Measurements from ENCODE around the gene COL11A1. TPM values are rescaled to one million over a fixed set of nuclear protein-coding genes. Genes with fewer than 3 reads are reported as not detected.

The COL11A1 gene
- total and polyA plus RNA-seq, 2 of the 13 experiments (the other 11 are each of a cell fraction or from before 2014, with no cell fraction given): not detected

- FAIRE-seq (no peak), ATAC-seq (no peak)
These were observed 216.3 kb downstream of the COL11A1 start for GRCh38 chr1:102891868-102892625.

GRCh38 chr1:102886638-102887037 is 221.7 kb downstream of the COL11A1 start:
- Histone ChIP-seq H3K4me1 (ENCODE audit: insufficient read depth, low read length) (no peaks in the 10 kb centered on the region), H3K9me3 (ENCODE audit: low read length) (no peaks in the 10 kb centered on the region), H3K4me3 (replicated peaks in 1 of 3; ENCODE audit: insufficient read depth in 1 of 3, low read depth in 2 of 3, low read length in 3 of 3) (no peak overlapping the region), H3K36me3 (replicated peaks in 1 of 2; ENCODE audit: control insufficient read depth in 1 of 2, insufficient read depth in 2 of 2, low read length in 2 of 2) (no peaks in the 10 kb centered on the region), H2AFZ (ENCODE audit: low read length) (no peak overlapping the region), H3K9ac (ENCODE audit: insufficient read depth, low read depth, low read length) (no peak overlapping the region), H4K20me1 (ENCODE audit: insufficient read depth, low read length) (no peaks in the 10 kb centered on the region), H3K79me2 (ENCODE audit: insufficient read depth, low read length) (no peaks in the 10 kb centered on the region), H3K27ac (ENCODE audit: extremely low read length, insufficient read depth, low read length) (no peak overlapping the region), H3K27me3 (ENCODE audit: control insufficient read depth in 1 of 2, insufficient read depth in 2 of 2, low read length in 2 of 2) (no peaks in the 10 kb centered on the region), H3K4me2 (ENCODE audit: low read depth, low read length) (no peak overlapping the region)
- BruUV-seq (replicated peaks): no TSS peak
- no peak for ATAC-seq
- intact Hi-C loops (cut with micrococcal nuclease; ENCODE audit: unreplicated experiment): no loop called here
- TF ChIP-seq SMARCE1 (IDR thresholded peaks at IDR 0.05; ENCODE audit: borderline replicate concordance): no peak
- DNase-seq (ENCODE audit: low spot score): no peak
- ChIA-PET CTCF (ENCODE audit: low intra/inter-chr PET ratio, low total read pairs) (no interaction called here), POLR2A (no interaction called here)
- 1% methylated on average over 4 of the region's 4 CpGs for WGBS (ENCODE audit: low lambda C conversion rate)
- no peak for FAIRE-seq
- in situ Hi-C loops (cut with HindIII; ENCODE audit: extremely low pct_ligation_motif_present, low pct_unique_long_range_greater_than_20kb): no loop called here

More at GRCh38 chr1:102891868-102892625, 216.3 kb downstream of the COL11A1 start:
- TF ChIP-seq SPEN (CRISPR knock-in tag; IDR thresholded peaks at IDR 0.05; ENCODE audit: low read depth) (no peak), MIER2 (CRISPR knock-in tag; IDR thresholded peaks at IDR 0.05) (no peak), MED13 (CRISPR knock-in tag; IDR thresholded peaks at IDR 0.05) (no peak), KLF12 (CRISPR knock-in tag; IDR thresholded peaks at IDR 0.05; ENCODE audit: borderline replicate concordance) (no peak), NFIC (IDR thresholded peaks at IDR 0.05; ENCODE audit: low read length) (no peak)
- TF ChIP-seq, protein P1, sequence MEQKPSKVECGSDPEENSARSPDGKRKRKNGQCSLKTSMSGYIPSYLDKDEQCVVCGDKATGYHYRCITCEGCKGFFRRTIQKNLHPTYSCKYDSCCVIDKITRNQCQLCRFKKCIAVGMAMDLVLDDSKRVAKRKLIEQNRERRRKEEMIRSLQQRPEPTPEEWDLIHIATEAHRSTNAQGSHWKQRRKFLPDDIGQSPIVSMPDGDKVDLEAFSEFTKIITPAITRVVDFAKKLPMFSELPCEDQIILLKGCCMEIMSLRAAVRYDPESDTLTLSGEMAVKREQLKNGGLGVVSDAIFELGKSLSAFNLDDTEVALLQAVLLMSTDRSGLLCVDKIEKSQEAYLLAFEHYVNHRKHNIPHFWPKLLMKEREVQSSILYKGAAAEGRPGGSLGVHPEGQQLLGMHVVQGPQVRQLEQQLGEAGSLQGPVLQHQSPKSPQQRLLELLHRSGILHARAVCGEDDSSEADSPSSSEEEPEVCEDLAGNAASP (CRISPR knock-in tag; IDR thresholded peaks at IDR 0.05; ENCODE audit: borderline replicate concordance): no peak
- no peaks in the 10 kb centered on the region for H3K79me2 ChIP-seq (ENCODE audit: insufficient read depth, low read length)
- no TSS peak for BruUV-seq (replicated peaks)
- POLR2A ChIA-PET: no interaction called here
- H3K4me3 ChIP-seq (replicated peaks in 1 of 3; ENCODE audit: insufficient read depth in 1 of 3, low read depth in 2 of 3, low read length in 3 of 3): no peak overlapping the region
- in situ Hi-C loops (cut with HindIII; ENCODE audit: extremely low pct_ligation_motif_present, low pct_unique_long_range_greater_than_20kb): no loop called here
- no peak overlapping the region for H3K4me2 ChIP-seq (ENCODE audit: low read depth, low read length)
- WGBS (ENCODE audit: low lambda C conversion rate): 17% methylated on average over 4 of the region's 4 CpGs
- H3K27me3 ChIP-seq (ENCODE audit: control insufficient read depth in 1 of 2, insufficient read depth in 2 of 2, low read length in 2 of 2): no peaks in the 10 kb centered on the region
- no peaks in the 10 kb centered on the region for H4K20me1 ChIP-seq (ENCODE audit: insufficient read depth, low read length)
- no peak overlapping the region for H2AFZ ChIP-seq (ENCODE audit: low read length)
- CTCF ChIA-PET (ENCODE audit: low intra/inter-chr PET ratio, low total read pairs): no interaction called here
- H3K36me3 ChIP-seq (replicated peaks in 1 of 2; ENCODE audit: control insufficient read depth in 1 of 2, insufficient read depth in 2 of 2, low read length in 2 of 2): no peaks in the 10 kb centered on the region
- no peak for DNase-seq (ENCODE audit: low spot score)
- no peaks in the 10 kb centered on the region for H3K4me1 ChIP-seq (ENCODE audit: insufficient read depth, low read length)
- no peak overlapping the region for H3K27ac ChIP-seq (ENCODE audit: extremely low read length, insufficient read depth, low read length)
- H3K9me3 ChIP-seq (ENCODE audit: low read length): no peaks in the 10 kb centered on the region
- no peak overlapping the region for H3K9ac ChIP-seq (ENCODE audit: insufficient read depth, low read depth, low read length)
- intact Hi-C loops (cut with micrococcal nuclease; ENCODE audit: unreplicated experiment): no loop called here
